HG03565 (cell line): ENCODE measurements around the gene ZNF514.
"Not testable (repeated sequence)": the region's sequence is repeated elsewhere in the genome, so short reads cannot be mapped to it uniquely, and the experiment has no call there.

ENCODE experiments used
- ATAC-seq: cut with Tn5 transposase; IDR thresholded peaks from one replicate; pipeline ENCODE4 v1.9.1; 2021; ENCODE audit warnings: mild to moderate bottlenecking, moderate library complexity; ENCODE audit not compliant: unreplicated experiment

Gene ZNF514

DNA sequence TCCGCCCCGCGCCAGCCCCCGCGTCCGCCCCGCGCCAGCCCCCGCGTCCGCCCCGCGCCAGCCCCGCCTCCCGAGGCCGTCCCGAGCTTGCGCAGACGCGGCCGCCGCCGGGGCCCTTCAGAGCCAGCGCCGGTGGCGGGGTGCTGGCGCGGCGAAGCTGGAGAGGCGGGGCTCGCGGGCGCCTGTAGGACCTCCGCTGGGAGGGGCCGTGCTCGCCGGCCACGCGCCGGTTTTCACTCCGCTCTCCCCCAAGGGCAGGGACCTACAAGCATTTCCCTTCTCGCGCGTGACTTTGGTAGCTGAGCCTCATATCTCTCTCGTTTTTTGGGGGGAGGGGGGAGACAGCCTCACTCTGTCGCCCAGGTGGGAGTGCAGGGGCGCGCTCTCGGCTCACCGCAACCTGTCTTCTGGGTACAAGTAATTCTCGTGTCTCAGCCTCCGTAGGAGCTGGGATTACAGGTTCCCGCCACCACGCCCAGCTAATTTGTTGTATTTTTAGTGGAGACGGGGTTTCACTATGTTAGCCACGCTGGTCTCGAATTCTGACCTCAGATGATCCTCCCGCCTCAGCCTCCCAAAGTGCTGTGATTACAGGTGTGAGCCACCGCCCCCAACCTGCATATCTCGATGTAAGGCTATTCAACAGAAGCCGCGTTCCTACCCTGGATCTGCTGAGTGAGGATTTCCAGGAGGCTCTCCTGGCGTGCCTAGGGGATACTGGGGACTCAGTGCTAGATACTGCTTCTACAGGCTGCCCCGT lies at the start of gene ZNF514:
ZNF514 (minus strand) TSS at position 159 of the 760 bp plus-strand sequence. CDS start 6,595 bp downstream, outside the sequence.
- ATAC-seq, result peak; percentile 84

DNA sequence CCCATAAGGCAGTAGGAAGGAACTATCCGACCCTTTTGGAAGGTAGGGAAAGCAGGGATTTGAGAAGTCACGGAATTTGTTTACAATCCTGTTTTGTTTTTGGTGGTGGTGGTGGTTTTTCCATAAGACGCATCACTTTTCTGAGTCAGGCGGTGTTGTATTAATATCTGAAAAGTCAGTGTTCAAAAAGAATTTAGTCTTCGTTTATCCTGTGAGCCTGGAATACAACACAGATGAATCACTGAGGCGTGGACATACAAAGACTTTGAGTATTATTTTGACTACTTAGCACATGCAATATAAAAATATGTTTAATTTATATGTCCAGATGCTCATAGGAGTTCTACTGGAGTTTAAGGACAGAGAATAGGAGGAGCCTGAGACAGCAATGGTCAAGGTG lies 48.5 kb upstream of the ZNF514 start:
- ATAC-seq, result no peak

DNA sequence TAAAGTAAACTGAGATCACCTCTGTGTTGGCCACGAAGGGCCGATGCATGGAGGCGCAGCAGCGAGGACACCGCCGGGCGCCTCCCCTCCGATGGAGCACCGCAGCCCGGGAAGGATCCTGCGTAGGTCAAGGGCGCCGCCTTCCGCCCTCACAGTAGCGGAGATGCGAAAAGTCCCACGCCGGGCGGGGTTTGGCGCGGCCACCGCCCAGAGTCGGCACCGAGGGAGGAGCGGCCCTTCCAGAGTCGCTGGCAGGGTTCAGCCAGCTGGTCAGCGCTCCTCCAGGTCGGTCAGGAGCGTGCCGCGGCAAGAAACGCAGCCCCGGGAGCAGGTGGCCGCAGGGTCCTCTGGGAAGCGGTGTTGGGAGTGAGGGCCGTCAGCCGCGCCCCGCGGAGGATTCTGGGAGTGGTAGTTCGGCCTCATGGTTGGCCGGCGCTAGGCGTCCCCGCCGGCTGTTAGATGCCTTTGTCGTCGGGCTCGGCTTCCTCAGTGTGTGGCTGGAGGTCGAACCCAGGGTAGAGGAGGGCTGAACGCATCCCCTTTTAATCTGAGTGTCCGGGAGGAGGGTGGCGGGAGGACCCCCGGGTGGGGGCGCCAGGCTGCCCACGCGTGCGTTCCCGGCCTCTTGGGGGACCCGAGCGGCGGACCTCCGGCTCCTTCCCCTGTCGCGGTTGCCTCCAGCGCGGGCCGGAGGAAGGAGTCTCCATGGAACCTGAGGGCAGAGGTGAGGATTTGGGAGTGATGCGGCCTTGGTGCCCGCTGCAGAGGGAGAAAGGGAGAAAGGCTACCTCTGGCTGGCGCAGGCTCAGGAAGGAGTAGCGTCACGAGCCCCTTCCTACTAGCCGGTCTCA lies 47.7 kb upstream of the ZNF514 start, which contains the start of gene ZNF892:
ZNF892 (plus strand) TSS at position 411 of the 851 bp plus-strand sequence; CDS start at position 706, 295 bp downstream.
- ATAC-seq, result peak; percentile 95

DNA sequence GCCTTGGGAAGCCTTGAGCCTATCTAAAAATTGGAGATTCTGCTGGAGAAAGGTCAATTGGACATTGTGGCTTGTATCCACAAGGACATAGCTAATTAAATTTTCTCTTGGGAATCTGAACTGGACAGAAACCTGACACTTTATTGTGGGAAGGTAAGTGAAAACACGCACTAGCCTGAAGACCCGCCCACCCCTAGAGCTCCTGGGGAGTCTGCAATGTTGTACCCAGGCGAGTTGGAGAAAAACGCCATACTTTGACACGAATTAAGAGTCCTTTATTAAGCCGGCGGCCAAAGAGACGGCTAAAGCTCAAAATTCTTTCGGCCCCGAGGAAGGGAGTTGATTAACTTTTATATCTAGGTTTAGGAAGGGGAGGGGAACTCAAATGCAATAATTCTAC lies 46.4 kb upstream of the ZNF514 start:
- no peak for ATAC-seq

DNA sequence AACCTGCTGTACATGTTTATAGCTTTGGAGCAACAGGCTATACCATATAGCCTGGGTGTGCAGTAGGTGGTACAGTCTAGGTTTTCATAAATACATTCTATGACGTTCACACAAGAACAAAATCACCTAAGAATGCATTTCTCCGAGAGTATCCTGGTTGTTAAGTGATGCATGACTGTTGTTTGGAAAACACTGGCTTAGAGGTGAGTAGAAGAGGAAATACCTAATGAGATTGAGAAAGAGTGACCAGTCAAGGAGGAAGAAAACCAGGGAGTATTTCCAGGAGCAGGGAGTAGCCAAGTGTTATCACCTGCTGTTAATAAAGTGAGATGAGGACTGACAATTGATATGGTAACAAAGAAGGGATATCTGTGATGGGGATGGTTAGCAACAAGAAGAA lies 44.7 kb upstream of the ZNF514 start:
- ATAC-seq, result no peak

DNA sequence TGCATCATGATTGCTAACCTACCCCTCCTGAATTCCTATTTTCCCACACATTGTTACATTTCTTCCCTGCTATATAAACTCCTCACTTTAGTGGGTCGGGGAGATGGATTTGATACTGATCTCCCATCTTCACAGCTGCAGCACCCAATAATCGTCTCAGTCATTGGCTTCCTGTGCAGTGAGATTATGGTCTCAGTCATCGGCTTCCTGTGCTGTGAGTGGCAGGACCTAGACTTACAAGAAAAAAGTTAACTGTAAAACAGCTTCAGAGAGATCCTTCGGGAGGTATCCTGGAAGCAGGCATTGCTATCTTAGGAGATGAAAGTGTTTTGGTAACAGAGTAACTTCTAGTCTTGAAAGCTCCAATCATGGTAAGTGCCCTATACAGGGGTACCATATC lies 44.3 kb upstream of the ZNF514 start:
- no peak for ATAC-seq

DNA sequence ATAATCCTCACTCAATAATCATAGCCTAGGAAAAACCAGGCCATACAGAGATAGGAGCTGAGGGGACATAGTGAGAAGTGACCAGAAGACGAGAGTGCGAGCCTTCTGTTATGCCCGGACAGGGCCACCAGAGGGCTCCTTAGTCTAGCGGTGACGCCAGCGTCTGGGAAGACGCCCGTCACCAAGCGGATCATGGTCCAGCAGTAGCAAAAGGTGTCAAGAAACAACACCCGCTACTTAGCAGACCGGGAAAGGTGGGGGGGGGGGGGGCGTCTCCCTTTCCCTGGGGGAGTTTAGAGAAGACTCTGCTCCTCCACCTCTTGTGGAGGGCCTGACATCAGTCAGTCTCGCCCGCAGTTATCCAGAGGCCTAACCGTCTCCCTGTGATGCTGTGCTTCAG lies 33.3 kb upstream of the ZNF514 start:
- ATAC-seq, result not testable (repeated sequence)

DNA sequence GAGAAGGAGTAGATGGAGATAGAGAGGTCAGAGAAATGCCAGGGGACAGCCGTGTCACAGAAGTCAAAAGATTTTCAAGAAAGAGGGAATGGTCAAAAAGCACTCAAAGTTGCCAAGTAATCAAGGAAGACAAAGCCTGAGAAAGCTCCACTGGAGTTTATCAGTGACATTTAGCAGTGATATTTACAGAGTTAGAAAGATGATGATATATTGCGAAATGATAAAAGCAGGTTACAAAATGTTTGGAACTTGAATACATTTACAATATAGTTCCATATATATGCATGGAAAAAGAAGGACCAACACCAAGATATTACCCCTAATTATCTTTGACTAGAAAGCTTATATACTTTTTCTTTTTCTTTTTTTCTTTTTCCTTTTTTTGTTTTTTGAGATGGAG lies 26.3 kb upstream of the ZNF514 start:
- no peak for ATAC-seq

DNA sequence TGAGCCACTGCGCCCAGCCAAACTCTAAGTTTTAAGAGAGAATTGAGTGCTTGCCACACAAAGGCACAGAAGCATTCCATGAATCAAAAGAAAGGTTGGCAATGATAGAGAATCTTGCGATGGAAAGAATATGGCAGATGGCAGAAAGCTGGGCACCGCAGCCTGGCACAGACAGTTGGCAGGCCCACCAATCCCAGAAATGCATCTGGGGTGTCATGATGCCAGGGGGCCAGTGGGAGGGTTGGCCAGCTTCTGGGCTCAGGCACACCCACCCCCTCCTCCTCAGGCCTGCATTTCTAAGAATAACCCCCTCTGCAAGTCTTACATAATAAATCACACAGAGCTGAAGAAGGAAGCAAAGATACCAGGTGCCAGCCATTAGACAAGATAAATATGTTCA lies 25.5 kb upstream of the ZNF514 start:
- no peak for ATAC-seq

DNA sequence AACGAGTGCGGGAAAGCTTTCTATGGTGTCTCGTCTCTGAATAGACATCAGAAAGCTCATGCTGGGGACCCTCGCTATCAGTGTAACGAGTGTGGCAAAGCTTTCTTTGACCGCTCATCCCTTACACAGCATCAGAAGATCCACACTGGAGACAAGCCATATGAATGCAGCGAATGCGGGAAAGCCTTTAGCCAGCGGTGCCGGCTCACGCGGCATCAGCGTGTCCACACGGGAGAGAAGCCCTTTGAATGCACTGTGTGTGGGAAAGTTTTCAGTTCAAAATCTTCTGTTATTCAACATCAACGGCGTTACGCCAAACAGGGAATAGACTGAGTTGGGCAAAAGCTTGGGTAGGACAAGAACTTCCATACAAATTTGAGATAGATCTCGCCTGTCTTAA lies 22.1 kb upstream of the ZNF514 start:
- no peak for ATAC-seq

DNA sequence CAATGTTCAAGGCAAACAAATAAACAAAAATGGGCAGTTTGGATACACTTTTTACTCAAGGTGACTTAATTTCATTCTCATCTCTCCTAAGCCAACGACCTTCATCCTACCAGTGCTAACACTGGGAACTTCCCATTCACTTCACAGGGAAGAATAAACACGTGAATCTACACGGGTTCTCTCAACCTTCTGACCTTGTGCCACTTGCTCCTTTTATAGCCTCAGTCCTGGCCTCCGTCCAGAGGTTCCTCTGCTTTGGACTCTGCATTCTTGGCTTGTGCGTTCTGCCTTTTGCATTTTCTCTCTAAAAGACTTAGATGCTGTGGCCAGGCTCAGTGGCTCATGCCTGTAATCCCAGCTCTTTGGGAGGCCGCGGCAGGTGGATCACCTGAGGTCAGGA lies 19.8 kb upstream of the ZNF514 start:
- no peak for ATAC-seq

DNA sequence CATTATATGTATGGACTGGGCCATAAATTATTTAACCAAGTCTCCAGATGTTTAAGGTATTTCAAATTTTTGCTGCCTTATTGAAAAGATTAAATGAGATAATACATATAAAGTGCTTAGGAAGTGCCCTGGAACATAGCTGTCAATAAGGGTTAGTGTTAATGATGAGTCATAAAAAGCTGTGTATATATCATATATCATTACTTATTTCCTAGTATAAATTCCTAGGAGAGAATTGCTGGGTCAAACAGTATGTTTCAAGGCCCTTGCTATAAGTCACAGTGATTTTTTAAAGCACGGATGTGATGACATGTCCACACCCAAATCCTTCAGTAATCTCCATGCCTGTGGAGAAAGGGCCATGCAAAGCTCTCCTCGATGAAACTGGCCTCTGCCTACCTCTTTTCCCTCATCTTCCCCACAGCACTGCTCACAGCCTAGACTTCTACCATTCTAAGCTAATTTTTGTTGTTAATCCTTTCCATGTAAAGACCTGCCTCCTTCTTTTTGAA lies 14.4 kb upstream of the ZNF514 start:
- no peak for ATAC-seq

DNA sequence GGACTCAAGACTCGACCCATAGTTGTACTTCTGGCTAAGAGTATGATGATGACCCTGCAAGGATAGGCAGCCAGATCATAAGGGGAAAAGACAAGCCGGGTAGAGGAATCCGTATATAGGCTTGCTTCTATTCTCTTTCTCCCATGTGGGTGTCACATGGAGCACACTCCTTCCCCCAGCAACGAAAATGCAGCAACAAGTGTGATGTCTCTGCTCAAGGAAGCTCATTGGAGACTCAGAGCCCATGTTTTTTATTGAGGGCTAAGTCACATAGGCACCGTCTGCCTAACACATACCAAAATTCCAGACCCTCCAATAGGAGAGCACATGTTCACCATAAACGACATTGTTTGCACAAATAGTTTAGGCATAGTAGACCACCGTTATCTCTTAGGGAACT lies 12.3 kb upstream of the ZNF514 start:
- ATAC-seq, result no peak

DNA sequence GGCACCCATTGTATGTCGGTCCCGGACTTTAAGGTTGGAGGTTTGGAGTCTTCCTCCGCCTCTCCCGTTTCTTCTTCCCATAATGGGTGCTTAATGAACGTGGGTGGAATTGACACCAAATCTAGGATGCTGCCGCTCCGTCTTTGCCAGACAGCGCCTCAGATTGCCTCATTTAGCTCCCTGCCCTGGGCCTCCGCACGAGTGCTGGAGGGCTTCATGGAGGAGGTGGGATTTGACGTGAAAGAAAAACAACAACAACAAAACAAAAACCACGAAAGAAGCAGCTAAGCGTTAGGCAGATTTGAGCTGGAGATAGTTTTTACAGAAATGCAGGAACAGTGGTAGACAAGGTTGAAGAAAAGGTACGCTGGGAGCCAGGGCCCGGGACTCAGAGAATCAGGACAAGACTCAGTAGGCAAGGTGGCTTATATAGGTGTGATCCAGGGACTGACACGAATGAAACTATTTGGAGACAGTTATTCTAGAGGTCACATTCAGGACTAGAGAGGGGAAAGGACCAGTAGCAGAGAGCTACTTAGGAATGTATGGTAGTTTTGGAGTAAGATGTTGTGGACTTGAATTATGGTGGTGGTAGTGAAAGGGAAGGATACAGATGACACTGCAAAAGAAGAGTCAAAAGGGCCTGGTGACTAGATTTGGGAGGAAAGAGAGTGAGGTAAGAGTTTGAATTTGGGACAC lies 6.6 kb upstream of the ZNF514 start:
- ATAC-seq, result no peak

DNA sequence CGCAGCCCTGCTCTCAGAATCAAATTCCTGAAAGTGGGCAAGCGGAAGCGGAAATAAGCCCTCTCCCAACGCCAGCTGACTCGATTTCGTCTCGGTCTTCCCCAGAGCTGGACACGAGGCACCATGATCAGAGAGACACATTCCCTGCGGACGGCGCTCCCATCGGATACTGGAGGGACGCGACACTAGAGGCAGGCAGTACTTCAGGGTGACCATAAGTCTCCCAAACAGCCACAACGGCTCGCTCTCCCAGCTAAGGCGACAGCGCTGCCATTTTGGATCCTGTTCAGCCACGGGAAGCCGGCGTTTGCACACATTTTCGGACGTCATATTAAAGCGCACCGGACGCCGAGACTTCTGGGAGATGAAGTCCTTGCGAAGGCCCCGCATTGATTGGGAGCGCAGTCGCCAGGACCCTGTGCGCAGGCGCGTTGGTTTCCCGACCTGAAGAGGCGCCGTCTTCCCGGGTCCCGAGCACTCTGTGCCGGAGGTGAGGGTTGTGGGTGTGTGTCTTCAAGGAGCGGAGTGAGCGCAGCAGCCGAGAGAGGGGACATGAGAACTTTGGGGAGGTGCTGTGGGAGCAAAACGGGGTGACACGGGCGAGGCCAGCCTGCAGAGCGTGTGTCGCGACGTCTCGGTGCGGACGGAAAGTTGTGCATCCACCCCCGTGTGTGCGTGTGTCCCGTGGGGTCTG lies 5.9 kb upstream of the ZNF514 start, which contains the start of gene ZNF2:
ZNF2 (plus strand) TSS at position 439 of the 694 bp plus-strand sequence. CDS start 10,418 bp downstream, outside the sequence.
- peak; percentile 93 for ATAC-seq

DNA sequence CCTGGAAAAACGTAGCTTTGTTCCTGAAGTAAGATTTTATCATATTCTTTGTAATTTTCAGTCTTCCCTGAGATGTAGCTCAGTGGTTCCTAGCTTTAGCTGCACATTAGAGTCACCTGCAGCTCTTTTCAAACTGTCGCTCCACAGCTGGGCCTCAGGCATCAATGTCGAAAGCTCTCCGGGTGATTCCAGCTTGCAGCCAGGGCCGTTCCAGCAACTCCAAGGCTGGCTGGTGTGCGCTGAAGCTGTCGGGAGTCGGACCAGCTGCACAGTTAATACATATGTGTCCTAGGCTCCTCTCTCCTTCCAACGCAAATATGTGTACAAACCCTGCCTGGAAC lies 5.4 kb upstream of the ZNF514 start:
- no peak for ATAC-seq

DNA sequence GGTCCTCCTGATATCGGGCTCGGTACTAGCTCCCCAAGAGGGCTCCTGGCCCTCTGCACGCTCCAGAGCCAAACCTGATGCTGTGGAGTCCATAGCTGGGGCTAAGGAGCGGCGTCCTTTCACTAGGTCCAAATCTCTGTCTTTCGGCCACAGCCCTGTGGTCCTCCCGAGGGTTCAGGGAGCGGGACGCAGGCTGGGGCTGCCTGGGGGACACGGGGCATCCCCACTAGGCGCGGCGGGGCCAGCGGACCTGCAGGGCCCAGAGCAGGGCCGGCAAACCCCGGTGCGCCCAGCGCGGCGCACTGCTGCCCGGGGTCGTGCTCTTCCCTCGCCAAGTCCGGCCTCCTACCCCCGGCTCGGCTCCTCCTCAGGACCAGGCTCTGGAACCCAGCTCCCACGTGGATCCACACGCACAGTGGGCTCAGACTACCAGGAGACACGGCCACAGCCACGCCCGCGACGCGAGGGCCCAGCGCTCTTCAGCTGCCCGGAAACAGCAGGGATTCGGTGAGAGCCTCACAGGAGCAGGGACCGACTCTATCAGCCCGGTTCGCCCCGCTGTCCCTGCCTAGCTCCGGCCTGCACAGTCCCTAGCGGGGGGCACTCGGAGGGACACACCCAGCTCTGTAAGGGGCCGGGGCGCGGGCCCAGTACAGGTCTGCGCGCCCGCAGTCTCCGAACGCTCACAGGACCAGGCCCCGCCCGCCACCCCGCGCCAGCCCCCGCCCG lies 593 bp downstream of the ZNF514 start:
- peak; percentile 22 for ATAC-seq

DNA sequence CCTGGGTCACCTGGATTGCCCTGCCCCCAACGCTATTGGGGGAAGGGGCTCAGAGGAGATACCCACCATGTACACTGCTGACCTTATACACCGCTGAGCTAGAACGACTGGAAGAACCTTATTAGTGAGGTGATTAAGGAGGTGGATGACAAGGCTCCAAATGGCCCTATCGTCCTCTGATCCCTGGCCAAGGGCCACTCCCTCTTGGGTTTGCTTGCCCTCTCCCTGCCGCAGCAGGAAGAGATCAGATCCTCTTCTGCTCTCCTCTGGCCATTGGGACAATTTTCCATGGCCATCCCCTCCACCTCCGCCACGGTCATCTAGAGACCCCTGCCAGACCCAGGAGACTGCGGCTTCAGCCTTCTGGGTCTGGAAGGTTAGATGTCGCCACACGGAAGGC lies 1.2 kb downstream of the ZNF514 start:
- ATAC-seq, result no peak

DNA sequence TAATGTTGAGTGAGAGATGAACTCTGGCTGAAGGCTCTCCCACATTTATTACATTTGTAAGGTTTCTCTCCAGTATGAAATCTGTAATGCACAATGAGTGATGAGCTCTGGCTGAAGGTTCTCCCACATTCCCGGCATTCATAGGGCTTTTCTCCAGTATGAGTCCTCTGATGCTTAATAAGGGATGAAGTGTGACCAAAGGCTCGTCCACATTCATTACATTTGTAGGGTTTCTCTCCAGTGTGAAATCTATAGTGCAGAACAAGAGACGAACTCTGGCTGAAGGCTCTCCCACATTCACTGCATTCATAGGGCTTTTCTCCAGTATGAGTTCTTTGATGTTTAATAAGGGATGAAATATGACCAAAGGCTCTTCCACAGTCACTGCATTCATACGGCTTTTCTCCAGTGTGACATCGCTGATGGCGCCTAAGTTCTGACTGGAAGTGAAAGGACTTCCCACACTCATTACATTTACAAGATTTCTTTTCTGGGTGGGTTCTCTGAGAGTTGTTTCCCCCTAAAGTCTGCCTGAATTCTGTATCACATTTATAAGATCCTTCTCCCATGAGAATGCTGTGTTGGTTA lies 10.2 kb downstream of the ZNF514 start:
- no peak for ATAC-seq

DNA sequence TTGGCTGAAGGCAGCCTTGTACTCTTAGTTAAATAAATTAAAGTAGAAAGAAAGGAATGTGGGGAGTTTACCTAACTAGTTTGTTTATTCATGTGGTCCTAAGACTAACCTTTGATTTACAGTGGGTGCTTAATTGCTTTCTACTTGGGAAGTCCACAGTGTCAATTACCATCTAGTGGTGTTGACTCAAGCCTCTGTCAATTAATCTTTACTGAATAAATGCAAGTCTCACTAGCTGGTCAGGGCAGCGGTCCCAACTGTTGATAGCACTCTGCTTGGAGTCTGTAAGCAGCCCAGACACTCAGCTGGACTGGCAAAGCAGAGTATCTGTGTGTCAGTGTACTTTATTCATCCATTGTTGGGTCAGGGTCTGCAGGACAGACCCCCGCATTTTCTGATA lies 15.8 kb downstream of the ZNF514 start:
- ATAC-seq, result no peak
